Islet precursor cell (in vitro differentiated cells): Measurements from ENCODE around the gene PTPN20.

Source experiments
- DNase-seq: peaks from one replicate; pipeline ENCODE4 v3.0.0-alpha.2; 2018

PTPN20 gene

GRCh38 chr10:47035171-47035818 is 124.1 kb downstream of the PTPN20 start:
- peak; percentile 49 for DNase-seq

DNA sequence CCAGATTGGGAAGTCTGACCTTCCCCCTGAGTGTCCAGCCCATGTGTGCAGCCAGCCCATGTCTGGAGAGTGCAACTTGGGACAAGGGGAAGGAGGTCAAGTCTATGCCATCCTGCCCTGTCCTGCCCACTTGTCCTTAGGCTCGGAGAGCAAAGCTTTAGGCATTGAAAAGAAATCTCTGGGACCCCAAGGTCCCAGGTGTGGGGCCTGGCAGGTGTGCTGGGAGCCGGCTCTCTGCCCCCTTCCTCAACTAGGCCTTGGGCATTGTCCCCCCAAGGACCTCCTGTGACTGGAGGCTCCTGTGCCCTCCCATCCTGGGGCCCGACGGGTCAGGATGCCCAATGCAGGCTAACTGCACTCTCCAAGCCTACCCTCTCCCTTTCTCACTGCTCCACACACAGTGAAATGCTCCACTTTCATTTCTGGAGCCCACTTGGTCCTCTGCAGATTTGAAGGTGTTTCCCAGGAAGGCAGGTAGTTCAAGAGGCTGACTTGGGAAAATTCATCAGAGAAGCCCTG is 124.7 kb downstream of the PTPN20 start:
- DNase-seq: no peak

GRCh38 chr10:47036771-47037170 is 125.5 kb downstream of the PTPN20 start:
- no peak for DNase-seq

GRCh38 chr10:47037654-47038425 is 126.6 kb downstream of the PTPN20 start:
- DNase-seq: no peak

- DNase-seq: peak; percentile 84
These were observed 127.8 kb downstream of the PTPN20 start for GRCh38 chr10:47038881-47039561.

DNA sequence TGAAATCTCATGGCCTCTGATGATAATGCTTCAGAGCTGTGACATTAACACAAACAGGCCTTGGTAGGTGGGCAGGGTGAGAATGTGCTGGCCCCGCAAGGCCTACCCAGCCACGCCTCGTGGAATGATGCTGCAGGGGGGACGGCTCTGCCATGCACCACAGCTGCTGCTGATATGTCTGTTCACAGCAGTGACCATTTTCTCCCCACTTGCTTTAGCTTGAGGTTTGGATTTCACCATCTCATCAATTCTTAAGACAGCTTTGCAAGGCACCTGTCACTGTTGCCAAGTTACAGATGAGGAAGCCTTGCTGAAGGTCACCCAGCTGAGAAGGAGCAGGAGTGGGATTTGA is 128.3 kb downstream of the PTPN20 start:
- no peak for DNase-seq

DNA sequence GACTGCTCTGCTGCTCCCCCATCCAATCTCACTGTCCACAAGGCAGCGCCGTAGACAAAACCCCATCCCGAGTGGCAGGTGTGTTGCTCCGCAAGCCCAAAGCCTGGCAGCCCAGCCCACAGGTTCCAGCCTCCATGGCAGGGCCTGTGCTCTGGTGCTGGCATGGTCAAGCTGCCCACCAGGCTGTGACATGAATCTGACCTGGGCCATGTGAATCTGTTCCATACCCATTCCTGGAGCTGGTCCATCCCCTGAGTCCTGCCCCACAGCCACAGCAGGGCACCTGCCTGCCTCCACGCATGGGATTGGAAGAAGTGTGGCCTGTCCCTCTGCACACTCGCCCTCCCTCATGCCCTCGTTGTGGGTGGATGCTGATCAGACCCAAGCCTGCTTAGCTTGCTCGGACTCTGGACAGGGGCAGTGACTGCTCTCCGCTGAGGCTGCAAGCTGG is 128.8 kb downstream of the PTPN20 start:
- DNase-seq: no peak

GRCh38 chr10:47040681-47041080 is 129.5 kb downstream of the PTPN20 start:
- no peak for DNase-seq

DNA sequence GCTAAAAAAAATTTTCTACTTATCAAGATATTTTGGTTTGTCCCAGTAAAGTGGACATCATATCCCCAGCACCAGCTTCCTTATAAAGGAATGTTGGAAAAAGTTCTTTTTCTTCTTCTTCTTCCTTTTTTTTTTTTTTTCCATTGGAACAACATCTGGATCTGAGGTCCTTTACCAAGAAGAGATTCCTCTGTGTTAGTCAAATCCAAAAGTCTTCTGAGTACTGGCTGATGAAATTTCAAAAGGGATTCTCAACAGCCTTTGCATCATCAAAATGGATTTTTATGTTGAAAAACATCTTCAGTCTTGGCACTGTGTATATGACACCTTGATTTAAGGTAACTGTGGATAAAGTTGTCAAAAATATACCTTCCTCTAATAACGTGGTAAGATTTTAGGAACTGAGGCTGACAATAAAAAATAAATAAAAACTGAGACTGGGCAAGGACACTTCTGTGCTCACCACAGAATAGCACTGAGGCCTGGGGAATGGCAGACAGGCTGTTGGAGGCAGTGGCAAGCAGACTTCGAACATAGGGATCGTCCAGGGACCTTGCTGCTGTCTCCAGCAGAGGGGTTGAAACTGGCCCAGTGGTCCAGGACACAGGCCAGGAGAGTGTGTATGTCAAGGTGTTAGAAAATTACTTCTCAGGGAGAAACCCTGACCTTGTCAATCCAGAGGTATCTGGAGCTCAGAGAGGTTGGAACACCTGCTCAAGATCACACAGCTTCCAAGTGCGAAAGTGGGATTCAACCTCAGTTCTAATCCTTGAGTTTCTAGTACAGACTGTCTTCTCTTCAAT is 130.4 kb downstream of the PTPN20 start:
- DNase-seq: no peak

- no peak for DNase-seq
These were observed 130.9 kb downstream of the PTPN20 start for GRCh38 chr10:47042199-47042473.

- no peak for DNase-seq
These were observed 131.8 kb downstream of the PTPN20 start for GRCh38 chr10:47042780-47043750.

- DNase-seq: no peak
These were observed 132.8 kb downstream of the PTPN20 start for GRCh38 chr10:47043928-47044538.

DNA sequence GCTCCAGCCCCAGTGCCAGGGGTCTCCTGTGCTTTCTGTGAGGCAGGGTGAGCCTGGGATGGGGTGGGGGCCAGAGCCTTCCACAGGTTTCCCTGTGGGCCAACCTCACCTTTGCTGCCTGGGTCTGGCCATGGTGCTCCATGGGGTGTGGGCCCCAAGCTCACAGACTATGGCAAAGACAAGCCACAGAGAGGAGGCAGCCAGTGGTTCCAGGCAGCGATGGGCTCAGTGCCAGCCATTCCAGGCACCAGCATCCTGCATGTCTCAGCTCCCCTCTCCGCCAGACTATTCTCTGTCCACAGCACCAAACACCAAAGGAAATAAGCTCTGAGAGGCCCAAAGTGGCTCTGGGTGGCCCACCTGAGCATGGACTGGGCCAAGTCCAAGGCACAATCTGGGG is 133.5 kb downstream of the PTPN20 start:
- no peak for DNase-seq

- DNase-seq: no peak
These were observed 134.2 kb downstream of the PTPN20 start for GRCh38 chr10:47045331-47045861.

- DNase-seq: peak; percentile 40
These were observed 135.3 kb downstream of the PTPN20 start for GRCh38 chr10:47046321-47047126.

DNA sequence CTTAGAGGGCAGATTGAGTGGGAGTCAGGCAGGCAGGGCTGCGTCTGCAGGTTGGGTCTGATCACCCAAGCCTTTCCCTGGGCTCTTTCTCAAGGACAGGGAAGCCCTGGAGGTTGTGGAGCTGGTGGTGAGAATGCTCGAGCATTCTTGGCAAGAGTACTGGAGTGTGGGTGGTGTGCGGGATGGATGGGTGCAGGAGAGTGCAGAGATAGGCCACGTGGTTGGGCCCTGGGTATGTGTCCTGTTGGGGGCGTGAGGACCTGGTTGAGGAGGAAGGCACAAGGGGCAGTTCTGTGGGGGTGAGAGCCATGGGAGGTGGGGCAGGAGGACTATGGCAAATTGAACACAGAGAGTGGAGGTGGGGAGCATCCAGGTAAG is 135.9 kb downstream of the PTPN20 start:
- DNase-seq: peak; percentile 27

GRCh38 chr10:47047577-47048525 is 136.6 kb downstream of the PTPN20 start:
- DNase-seq: peak; percentile 87

DNA sequence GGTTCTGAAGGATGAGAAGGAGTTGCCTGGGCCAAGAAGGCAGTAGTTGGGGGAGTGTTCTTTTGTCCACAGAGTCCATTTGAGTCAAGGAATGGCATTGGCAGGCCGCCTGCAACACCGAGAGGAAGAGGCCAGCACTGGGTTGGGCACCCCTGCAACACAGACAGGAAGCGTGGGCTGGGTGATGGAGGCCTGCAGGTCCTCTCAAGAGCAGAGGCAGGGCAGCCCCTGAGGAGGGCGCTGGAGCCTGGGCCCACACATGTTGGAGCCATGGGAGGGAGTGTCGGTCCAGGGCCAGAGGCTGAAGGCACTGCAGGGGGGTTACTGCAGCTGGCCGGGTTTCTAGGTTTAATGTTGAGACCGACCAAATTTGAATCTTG is 137.3 kb downstream of the PTPN20 start:
- DNase-seq: peak; percentile 52
